ENCODE data around the gene PTCHD1. TPM values are rescaled to one million over a fixed set of nuclear protein-coding genes. Genes with fewer than 3 reads are reported as not detected.

Gene PTCHD1
- total RNA-seq, 1 experiment from 2014 or later, result not detected

DNA sequence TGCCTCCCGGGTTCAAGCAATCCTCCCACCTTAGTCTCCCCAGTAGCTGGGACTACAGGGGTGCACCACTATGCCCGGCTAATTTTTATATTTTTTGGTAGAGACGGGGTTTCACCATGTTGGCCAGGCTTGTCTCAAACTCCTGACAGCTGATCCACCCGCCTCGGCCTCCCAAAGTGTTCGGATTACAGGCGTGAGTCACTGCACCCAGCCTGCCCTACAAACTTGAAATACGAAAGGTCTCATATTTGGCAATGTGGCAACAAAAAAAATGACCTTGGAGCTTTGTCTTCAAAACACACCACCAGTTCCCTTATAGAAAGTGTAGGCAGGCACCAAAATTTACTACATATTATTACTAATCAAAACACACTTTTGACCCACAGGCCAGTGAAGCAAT lies 22.9 kb upstream of the PTCHD1 start:
- POLR2A ChIA-PET (ENCODE audit: unreplicated experiment), result no interaction called here

DNA sequence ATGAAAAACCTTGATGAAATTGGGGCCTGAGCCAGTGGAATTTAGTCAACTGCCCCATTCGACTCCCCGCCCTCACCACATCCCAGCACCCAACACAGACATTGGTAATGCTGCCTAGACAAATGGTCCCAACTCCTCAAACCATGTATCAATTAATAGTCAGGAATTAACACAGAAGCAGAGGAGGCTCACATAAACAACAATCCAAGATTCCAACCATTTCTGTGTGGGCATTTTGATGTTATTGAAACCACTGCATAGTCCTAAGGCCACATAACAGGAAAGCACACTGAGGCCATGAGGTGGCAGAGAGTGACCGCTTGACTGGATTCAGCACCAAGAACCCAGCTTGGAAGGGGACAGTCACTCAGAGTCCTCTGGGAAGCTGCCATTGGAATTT lies 22.5 kb upstream of the PTCHD1 start:
- Histone ChIP-seq H3K4me3 (ENCODE audit: low read length) (no peak overlapping the region), H4K20me1 (ENCODE audit: low read length) (no peaks in the 10 kb centered on the region), H3K9me3 (ENCODE audit: low read length) (no peaks in the 10 kb centered on the region), H3K27me3 (ENCODE audit: low read length) (no peaks in the 10 kb centered on the region), H3K36me3 (ENCODE audit: low read depth, low read length) (no peaks in the 10 kb centered on the region), H3K9me2 (replicated peaks; ENCODE audit: low read length) (no peaks in the 10 kb centered on the region), H3K79me2 (ENCODE audit: low read length) (no peaks in the 10 kb centered on the region), H2AFZ (ENCODE audit: low read length) (no peak overlapping the region), H3K4me2 (ENCODE audit: low read length) (no peak overlapping the region), H3K4me1 (ENCODE audit: insufficient read depth, low read length) (no peaks in the 10 kb centered on the region), H3K9ac (ENCODE audit: low read length) (no peak overlapping the region), H3K27ac (ENCODE audit: low read length) (no peak overlapping the region), H3F3A (ENCODE audit: low read length, unreplicated experiment) (no peaks in the 10 kb centered on the region)
- TF ChIP-seq, protein P1, sequence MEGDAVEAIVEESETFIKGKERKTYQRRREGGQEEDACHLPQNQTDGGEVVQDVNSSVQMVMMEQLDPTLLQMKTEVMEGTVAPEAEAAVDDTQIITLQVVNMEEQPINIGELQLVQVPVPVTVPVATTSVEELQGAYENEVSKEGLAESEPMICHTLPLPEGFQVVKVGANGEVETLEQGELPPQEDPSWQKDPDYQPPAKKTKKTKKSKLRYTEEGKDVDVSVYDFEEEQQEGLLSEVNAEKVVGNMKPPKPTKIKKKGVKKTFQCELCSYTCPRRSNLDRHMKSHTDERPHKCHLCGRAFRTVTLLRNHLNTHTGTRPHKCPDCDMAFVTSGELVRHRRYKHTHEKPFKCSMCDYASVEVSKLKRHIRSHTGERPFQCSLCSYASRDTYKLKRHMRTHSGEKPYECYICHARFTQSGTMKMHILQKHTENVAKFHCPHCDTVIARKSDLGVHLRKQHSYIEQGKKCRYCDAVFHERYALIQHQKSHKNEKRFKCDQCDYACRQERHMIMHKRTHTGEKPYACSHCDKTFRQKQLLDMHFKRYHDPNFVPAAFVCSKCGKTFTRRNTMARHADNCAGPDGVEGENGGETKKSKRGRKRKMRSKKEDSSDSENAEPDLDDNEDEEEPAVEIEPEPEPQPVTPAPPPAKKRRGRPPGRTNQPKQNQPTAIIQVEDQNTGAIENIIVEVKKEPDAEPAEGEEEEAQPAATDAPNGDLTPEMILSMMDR (conservative IDR thresholded peaks at IDR 0.05; ENCODE audit: low read depth, low read length), result no peak
- TF ChIP-seq EZH2phosphoT487 (IDR thresholded peaks at IDR 0.05; ENCODE audit: borderline replicate concordance, low read length), result no peak
- DNase-seq, result no peak
- no TSS peak for BruUV-seq (replicated peaks)
- ChIA-PET CTCF (no interaction called here), POLR2A (ENCODE audit: unreplicated experiment) (no interaction called here)
- intact Hi-C loops (cut with micrococcal nuclease), result no loop called here
- ATAC-seq, result no peak

More for the DNA sequence above, 22.9 kb upstream of the PTCHD1 start:
- no peak overlapping the region for H2AFZ ChIP-seq (ENCODE audit: low read length)
- H3K27ac ChIP-seq (ENCODE audit: low read length), result no peak overlapping the region
- H3K9ac ChIP-seq (ENCODE audit: low read length), result no peak overlapping the region
- DNase-seq (no peak), ATAC-seq (no peak)
- BruUV-seq (replicated peaks), result no TSS peak
- intact Hi-C loops (cut with micrococcal nuclease), result no loop called here
- CTCF ChIA-PET, result no interaction called here
- no peak overlapping the region for H3K4me3 ChIP-seq (ENCODE audit: low read length)
- TF ChIP-seq EZH2phosphoT487 (IDR thresholded peaks at IDR 0.05; ENCODE audit: borderline replicate concordance, low read length) (no peak), EZH2 (IDR thresholded peaks at IDR 0.05; ENCODE audit: low read length, unreplicated experiment) (no peak)
- H3K27me3 ChIP-seq (ENCODE audit: low read length), result no peaks in the 10 kb centered on the region
- no peaks in the 10 kb centered on the region for H3K9me2 ChIP-seq (replicated peaks; ENCODE audit: low read length)
- no peaks in the 10 kb centered on the region for H4K20me1 ChIP-seq (ENCODE audit: low read length)
- no peaks in the 10 kb centered on the region for H3F3A ChIP-seq (ENCODE audit: low read length, unreplicated experiment)
- no peaks in the 10 kb centered on the region for H3K79me2 ChIP-seq (ENCODE audit: low read length)
- H3K4me1 ChIP-seq (ENCODE audit: insufficient read depth, low read length), result no peaks in the 10 kb centered on the region
- no peaks in the 10 kb centered on the region for H3K9me3 ChIP-seq (ENCODE audit: low read length)
- no peak overlapping the region for H3K4me2 ChIP-seq (ENCODE audit: low read length)
- H3K36me3 ChIP-seq (ENCODE audit: low read depth, low read length), result no peaks in the 10 kb centered on the region

DNA sequence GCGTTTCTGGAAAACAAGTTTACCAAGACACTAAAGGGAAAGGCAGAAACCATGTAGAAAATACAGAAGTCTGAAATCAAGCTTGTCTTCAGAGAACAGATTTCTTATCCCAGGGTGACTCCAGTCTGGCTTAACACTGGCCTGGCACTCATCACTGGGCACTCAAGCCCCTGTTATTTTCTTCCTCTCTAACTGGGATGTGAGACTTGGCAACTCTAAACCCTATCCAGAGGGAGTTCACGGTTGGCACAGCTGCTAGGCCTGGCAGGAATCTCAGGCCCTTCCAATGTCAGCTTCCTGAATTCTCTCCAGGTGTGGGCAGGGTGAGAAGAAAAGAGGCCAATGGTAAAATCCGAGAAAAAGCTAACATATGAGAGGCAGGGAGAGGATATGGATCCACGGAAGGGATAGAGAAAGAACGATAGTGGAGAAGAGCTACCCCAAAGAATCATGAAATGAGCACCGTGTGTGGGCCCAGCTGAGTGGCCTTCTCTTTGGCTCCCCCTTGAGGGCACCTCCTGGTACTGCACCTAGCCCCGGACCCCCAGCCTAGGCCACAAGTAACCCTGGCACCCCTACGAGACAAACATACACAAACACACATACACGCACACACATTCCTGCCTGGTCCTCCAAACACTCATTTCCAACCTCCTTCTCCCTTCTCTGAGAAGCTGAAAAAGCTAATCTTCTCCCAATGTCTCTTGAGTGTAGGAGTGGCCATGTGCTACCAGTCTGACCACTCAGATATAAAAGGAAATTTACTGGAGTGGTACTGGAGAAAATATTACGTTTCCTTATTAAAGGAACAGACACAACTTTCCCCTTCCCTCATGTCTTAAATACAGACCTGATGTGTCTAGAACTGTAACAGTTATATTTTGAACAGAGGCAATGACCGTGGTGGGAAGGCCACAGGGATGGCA lies 16.6 kb upstream of the PTCHD1 start:
- DNase-seq, result peak; percentile 38

More for the DNA sequence above, 16.6 kb upstream of the PTCHD1 start:
- Histone ChIP-seq H3F3A (ENCODE audit: low read length, unreplicated experiment) (no peaks in the 10 kb centered on the region), H2AFZ (ENCODE audit: low read length) (0 out of 2 replicates have a peak overlapping the region, but pooled peaks have one; percentile 23), H3K9me2 (replicated peaks; ENCODE audit: low read length) (no peaks in the 10 kb centered on the region), H3K4me3 (ENCODE audit: low read length) (no peak overlapping the region), H3K4me2 (ENCODE audit: low read length) (no peak overlapping the region), H4K20me1 (ENCODE audit: low read length) (no peaks in the 10 kb centered on the region), H3K4me1 (ENCODE audit: insufficient read depth, low read length) (no peaks in the 10 kb centered on the region), H3K9ac (ENCODE audit: low read length) (no peak overlapping the region), H3K27me3 (ENCODE audit: low read length) (no peaks in the 10 kb centered on the region), H3K36me3 (ENCODE audit: low read depth, low read length) (no peaks in the 10 kb centered on the region), H3K27ac (ENCODE audit: low read length) (no peak overlapping the region), H3K79me2 (ENCODE audit: low read length) (no peaks in the 10 kb centered on the region), H3K9me3 (ENCODE audit: low read length) (no peaks in the 10 kb centered on the region)
- intact Hi-C loops (cut with micrococcal nuclease), result loop anchor here (1.0 kb wide), 1 partner anchor 310 kb away; no protein-coding TSS in a partner anchor
- CTCF ChIA-PET, result interaction anchor here (0.5 to 1.0 kb wide), 2 partner anchors 310 to 316 kb away, joined by 3 to 6 read pairs; no protein-coding TSS in a partner anchor
- TF ChIP-seq EZH2 (IDR thresholded peaks at IDR 0.05; ENCODE audit: low read length, unreplicated experiment), result no peak
- TF ChIP-seq, protein P1 (conservative IDR thresholded peaks at IDR 0.05; ENCODE audit: low read depth, low read length), result peak; percentile 77
- ATAC-seq, result peak; percentile 64
- no TSS peak for BruUV-seq (replicated peaks)
- POLR2A ChIA-PET (ENCODE audit: unreplicated experiment), result no interaction called here
